K562 (cell line): ENCODE results near the gene DEF6. TPM values are rescaled to one million over a fixed set of nuclear protein-coding genes. Genes with fewer than 3 reads are reported as not detected.

Experiments
- CBX5 ChIP-seq: IDR thresholded peaks from 2 replicates; pipeline ENCODE4 v1.6.1; 2014; ENCODE audit warnings: low read depth, borderline replicate concordance
- CBX8 ChIP-seq: fragments of 200-600 bp; sonication (generic); IDR thresholded peaks from 2 replicates; pipeline ENCODE4 v1.6.1; 2012; ENCODE audit warnings: borderline replicate concordance, mixed run types, low read depth, mild to moderate bottlenecking, moderate library complexity, mixed read lengths, low read length, control low read depth, inconsistent platforms; ENCODE audit not compliant: poor library complexity, severe bottlenecking; ENCODE audit errors: extremely low read depth
- ELF2 ChIP-seq: fragments of 250-450 bp; sonication (Bioruptor Pico); IDR thresholded peaks from 2 replicates; pipeline ENCODE4 v1.5.0; 2021; ENCODE audit warnings: mild to moderate bottlenecking
- ESRRB ChIP-seq: fragments of 250-450 bp; sonication (Bioruptor Pico); IDR thresholded peaks from 2 replicates; pipeline ENCODE4 v1.5.0; 2020; ENCODE audit warnings: mild to moderate bottlenecking, moderate library complexity, borderline replicate concordance
- HMG20B ChIP-seq: fragments of 250-450 bp; sonication (Bioruptor Pico); IDR thresholded peaks from 2 replicates; pipeline ENCODE4 v1.5.0; 2021; ENCODE audit warnings: mild to moderate bottlenecking
- KHSRP ChIP-seq: fragments of 450-650 bp; IDR thresholded peaks from 2 replicates; pipeline ENCODE4 v1.6.1; 2017
- MAFK ChIP-seq: IDR thresholded peaks from 2 replicates; pipeline ENCODE4 v1.6.1; 2011; ENCODE audit warnings: low read length, improper control_type of control experiment
- MCM2 ChIP-seq: fragments of 450-650 bp; IDR thresholded peaks from 2 replicates; pipeline ENCODE4 v1.6.1; 2017; ENCODE audit warnings: low read depth, mild to moderate bottlenecking
- MYC ChIP-seq, 2 experiments: fragments of 250-450 bp in 1 of 2; sonication (Bioruptor Pico) in 1 of 2; IDR thresholded peaks; 2 replicates each; pipeline versions ENCODE4 v1.5.1 to v1.6.1; 2012 to 2021; ENCODE audit warnings: low read depth in 2 of 2, borderline replicate concordance in 1 of 2, improper control_type of control experiment in 1 of 2, low read length in 1 of 2, mild to moderate bottlenecking in 1 of 2, moderate library complexity in 1 of 2
- NR3C1 ChIP-seq: sonication (generic); formaldehyde crosslinking; IDR thresholded peaks from 2 replicates; pipeline ENCODE4 v1.8.1; 2022; ENCODE audit warnings: missing genetic modification reagents
- NRF1 ChIP-seq, 2 experiments: fragments of 450-650 bp; IDR thresholded peaks in 1 of 2; conservative IDR thresholded peaks in 1 of 2; 2 replicates each; pipeline ENCODE4 v1.6.1; 2014; ENCODE audit warnings: mild to moderate bottlenecking in 2 of 2
- SMARCC2 ChIP-seq: fragments of 450-650 bp; IDR thresholded peaks from 2 replicates; pipeline ENCODE4 v1.6.1; 2017; ENCODE audit warnings: antibody characterized with exemption, moderate library complexity, mild to moderate bottlenecking, low read depth
- SREBF2 ChIP-seq: sonication (generic); formaldehyde crosslinking; IDR thresholded peaks from 2 replicates; pipeline ENCODE4 v1.4.0; 2020; ENCODE audit warnings: mild to moderate bottlenecking, missing genetic modification reagents
- ZNF133 ChIP-seq: fragments of 250-450 bp; sonication (Bioruptor Pico); IDR thresholded peaks from 2 replicates; pipeline ENCODE4 v1.4.0; 2020; ENCODE audit warnings: mild to moderate bottlenecking
- ZNF143 ChIP-seq: sonication (generic); formaldehyde crosslinking; IDR thresholded peaks from 2 replicates; pipeline ENCODE4 v1.9.0; 2022; ENCODE audit warnings: mild to moderate bottlenecking, missing genetic modification reagents
- polyA plus RNA-seq, 8 experiments: library from polyadenylated mRNA; depleted of rRNA in 4 of 8; stranded (reverse) in 5 of 8; unstranded in 3 of 8; fragments of >200 nt; fragmentation: Nextera tagmentation in 2 of 8; fragmentation: Illumina TruSeq in 1 of 8; extraction: Ambion mirVana in 2 of 8; extraction: Trizol in 1 of 8; gene quantifications; 2 replicates each; pipeline versions ENCODE4 v1.2.1 to v1.2.3, GENCODE V29; 2011 to 2014; ENCODE audit warnings: inconsistent platforms in 1 of 8, missing spikeins in 1 of 8
- total RNA-seq, 7 experiments: library from RNA; depleted of rRNA in 6 of 7; stranded (reverse); fragments of >200 nt in 6 of 7; fragmentation: Illumina TruSeq in 2 of 7; extraction: Trizol in 2 of 7; gene quantifications; 2 replicates each; pipeline versions ENCODE4 v1.2.1 to v1.2.3, GENCODE V29; 2011 to 2021; ENCODE audit warnings: low replicate concordance in 1 of 7
- TF ChIP-seq, protein P1 (sequence below): fragments of 450-650 bp; formaldehyde crosslinking; IDR thresholded peaks from 2 replicates; pipeline ENCODE4 v1.4.0; 2022; ENCODE audit warnings: mild to moderate bottlenecking, moderate library complexity
- TF ChIP-seq, protein P2 (sequence below), 2 experiments: fragments of 450-650 bp in 1 of 2; sonication (generic) in 1 of 2; formaldehyde crosslinking in 1 of 2; IDR thresholded peaks in 1 of 2; conservative IDR thresholded peaks in 1 of 2; 2 replicates each; pipeline versions ENCODE4 v1.6.1 to v1.8.1; 2016 to 2023; ENCODE audit warnings: mild to moderate bottlenecking in 2 of 2, moderate library complexity in 2 of 2, inconsistent platforms in 1 of 2, missing genetic modification reagents in 1 of 2
- TF ChIP-seq, protein P3 (sequence below): fragments of 450-650 bp; IDR thresholded peaks from 2 replicates; pipeline ENCODE4 v1.6.1; 2014; ENCODE audit warnings: low read depth, mild to moderate bottlenecking, moderate library complexity, borderline replicate concordance
- TF ChIP-seq, protein P4 (sequence below): fragments of 450-650 bp; IDR thresholded peaks from 2 replicates; pipeline ENCODE4 v1.6.1; 2016; ENCODE audit warnings: mild to moderate bottlenecking

DEF6 gene
- total and polyA plus RNA-seq, 9 of the 15 experiments (the other 6 are each of a cell fraction or from before 2014, with no cell fraction given): 1.3 to 44.6 (median 22.7) TPM

DNA sequence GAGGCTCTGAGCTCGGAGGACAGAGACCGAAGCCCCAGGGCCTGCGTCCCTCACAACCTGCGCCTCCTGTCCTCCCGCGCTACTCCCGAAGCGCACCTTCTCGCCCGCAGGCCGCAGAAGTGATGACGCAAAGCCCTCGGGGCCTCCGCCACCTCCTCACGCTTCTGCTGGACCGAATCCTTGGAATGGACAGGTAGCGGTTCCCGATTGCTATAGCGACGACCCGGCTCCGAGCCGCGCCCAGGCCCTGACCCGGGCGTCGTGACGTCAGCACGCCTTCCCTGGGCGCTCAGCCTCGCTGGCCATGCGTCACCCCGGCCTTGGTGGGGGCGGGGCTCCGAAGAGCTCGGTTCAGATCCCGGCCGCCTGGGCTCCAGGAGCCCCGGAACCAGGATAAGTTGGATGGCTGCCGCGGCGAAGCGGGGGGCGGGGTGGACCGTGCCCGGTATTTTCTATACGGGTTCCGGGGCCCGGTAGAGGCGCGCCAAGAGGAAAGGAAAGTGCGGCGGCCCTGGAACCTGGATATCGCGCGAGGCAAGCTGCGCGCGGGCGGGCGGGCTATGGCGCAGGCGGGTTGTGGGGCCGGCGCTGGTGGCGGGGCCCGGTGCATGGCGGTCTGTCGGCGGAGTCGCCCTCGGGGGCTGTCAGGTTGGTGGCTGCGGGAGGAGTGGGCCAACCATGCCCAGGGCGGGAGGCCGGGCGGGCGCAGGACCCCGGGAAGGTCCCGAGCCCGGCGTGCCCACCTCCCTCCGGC lies 38.2 kb upstream of the DEF6 start, which contains the start of gene ZNF76 (continued):
- no peak for TF ChIP-seq ZNF133 (CRISPR knock-in tag)
- TF ChIP-seq NRF1 (conservative IDR thresholded peaks at IDR 0.05 in 1 of 2, IDR thresholded peaks at IDR 0.05 in 1 of 2): peak; percentile 88 to 90
- no peak for TF ChIP-seq ESRRB (CRISPR knock-in tag)
- no peak for TF ChIP-seq SREBF2 (CRISPR knock-in tag)
- TF ChIP-seq ELF2 (CRISPR knock-in tag): peak; percentile 75
- TF ChIP-seq, protein P1, sequence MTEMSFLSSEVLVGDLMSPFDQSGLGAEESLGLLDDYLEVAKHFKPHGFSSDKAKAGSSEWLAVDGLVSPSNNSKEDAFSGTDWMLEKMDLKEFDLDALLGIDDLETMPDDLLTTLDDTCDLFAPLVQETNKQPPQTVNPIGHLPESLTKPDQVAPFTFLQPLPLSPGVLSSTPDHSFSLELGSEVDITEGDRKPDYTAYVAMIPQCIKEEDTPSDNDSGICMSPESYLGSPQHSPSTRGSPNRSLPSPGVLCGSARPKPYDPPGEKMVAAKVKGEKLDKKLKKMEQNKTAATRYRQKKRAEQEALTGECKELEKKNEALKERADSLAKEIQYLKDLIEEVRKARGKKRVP (CRISPR knock-in tag): 0 out of 2 replicates have a peak, but pooled peaks have one; percentile 22
- TF ChIP-seq CBX8: no peak
- no peak for TF ChIP-seq SMARCC2
- TF ChIP-seq MAFK: no peak
- peak; percentile 80 for TF ChIP-seq KHSRP
- TF ChIP-seq NR3C1 (CRISPR knock-in tag): peak; percentile 86
- TF ChIP-seq CBX5: peak; percentile 24; the same call in 1 of the 2 replicates
- TF ChIP-seq, protein P2, sequence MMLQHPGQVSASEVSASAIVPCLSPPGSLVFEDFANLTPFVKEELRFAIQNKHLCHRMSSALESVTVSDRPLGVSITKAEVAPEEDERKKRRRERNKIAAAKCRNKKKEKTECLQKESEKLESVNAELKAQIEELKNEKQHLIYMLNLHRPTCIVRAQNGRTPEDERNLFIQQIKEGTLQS (IDR thresholded peaks at IDR 0.05): peak; percentile 97
- TF ChIP-seq, protein P2 (CRISPR knock-in tag; conservative IDR thresholded peaks at IDR 0.05): peak; percentile 97
- TF ChIP-seq HMG20B (CRISPR knock-in tag): no peak
- peak; percentile 95 for TF ChIP-seq MYC (IDR thresholded peaks at IDR 0.05; ENCODE audit: low read depth, low read length)
- peak; percentile 66; the same call in 1 of the 2 replicates for TF ChIP-seq MYC (CRISPR knock-in tag; IDR thresholded peaks at IDR 0.05; ENCODE audit: borderline replicate concordance, low read depth)
- TF ChIP-seq, protein P3, sequence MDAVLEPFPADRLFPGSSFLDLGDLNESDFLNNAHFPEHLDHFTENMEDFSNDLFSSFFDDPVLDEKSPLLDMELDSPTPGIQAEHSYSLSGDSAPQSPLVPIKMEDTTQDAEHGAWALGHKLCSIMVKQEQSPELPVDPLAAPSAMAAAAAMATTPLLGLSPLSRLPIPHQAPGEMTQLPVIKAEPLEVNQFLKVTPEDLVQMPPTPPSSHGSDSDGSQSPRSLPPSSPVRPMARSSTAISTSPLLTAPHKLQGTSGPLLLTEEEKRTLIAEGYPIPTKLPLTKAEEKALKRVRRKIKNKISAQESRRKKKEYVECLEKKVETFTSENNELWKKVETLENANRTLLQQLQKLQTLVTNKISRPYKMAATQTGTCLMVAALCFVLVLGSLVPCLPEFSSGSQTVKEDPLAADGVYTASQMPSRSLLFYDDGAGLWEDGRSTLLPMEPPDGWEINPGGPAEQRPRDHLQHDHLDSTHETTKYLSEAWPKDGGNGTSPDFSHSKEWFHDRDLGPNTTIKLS: peak; percentile 80
- no peak for TF ChIP-seq MCM2
- TF ChIP-seq ZNF143: peak; percentile 28; the same call in 1 of the 2 replicates
- TF ChIP-seq, protein P4, sequence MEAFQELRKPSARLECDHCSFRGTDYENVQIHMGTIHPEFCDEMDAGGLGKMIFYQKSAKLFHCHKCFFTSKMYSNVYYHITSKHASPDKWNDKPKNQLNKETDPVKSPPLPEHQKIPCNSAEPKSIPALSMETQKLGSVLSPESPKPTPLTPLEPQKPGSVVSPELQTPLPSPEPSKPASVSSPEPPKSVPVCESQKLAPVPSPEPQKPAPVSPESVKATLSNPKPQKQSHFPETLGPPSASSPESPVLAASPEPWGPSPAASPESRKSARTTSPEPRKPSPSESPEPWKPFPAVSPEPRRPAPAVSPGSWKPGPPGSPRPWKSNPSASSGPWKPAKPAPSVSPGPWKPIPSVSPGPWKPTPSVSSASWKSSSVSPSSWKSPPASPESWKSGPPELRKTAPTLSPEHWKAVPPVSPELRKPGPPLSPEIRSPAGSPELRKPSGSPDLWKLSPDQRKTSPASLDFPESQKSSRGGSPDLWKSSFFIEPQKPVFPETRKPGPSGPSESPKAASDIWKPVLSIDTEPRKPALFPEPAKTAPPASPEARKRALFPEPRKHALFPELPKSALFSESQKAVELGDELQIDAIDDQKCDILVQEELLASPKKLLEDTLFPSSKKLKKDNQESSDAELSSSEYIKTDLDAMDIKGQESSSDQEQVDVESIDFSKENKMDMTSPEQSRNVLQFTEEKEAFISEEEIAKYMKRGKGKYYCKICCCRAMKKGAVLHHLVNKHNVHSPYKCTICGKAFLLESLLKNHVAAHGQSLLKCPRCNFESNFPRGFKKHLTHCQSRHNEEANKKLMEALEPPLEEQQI: no peak
